Measurements from ENCODE around the gene GTSE1. TPM values are rescaled to one million over a fixed set of nuclear protein-coding genes. Genes with fewer than 3 reads are reported as not detected.
A peak's percentile ranks its signal among the peaks of the same experiment; 100 is the strongest.

GTSE1 gene
- total RNA-seq, 1 experiment from 2014 or later, result 64.6 TPM

DNA sequence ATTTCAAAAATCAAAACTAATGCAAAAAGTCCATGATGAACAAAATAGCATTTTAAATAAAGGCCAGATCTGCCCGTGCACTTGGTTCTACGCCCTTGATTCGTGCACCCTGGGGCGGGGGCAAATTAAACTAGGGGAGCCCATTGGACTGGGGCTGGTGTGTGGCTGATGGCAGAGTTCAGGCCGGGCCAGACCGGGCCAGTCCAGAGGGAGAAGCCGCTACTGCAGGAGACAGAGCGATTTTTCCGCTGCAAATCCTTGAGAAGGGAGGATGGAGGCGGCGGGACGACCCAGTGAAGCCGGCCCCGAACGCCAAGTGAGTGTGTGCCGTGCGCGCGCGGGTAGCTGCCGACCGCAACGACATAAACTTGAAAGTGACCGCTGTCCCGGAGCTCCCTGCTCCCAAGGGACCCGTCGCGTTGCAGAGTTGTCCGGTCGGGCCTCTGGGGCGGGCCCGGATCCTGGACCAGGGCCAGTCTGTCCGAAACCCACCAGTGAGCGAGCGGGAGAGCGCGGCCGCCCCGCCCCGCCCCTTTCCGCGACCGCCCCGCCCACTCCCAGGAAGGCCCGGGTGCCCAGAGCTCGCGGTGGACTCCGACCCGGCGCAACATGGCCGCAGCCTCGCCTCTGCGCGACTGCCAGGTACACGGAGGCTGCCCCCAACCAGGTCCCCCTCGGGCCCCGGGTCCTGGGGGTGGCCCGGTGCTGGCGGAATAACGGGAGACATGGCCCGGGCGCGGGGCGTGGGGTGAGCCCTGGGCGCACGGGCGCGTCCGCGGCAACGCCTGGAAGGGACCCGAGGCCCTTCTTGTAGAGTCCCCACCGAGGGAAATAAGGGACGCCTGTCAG is 29.0 kb upstream of the GTSE1 start, which contains the start of gene TTC38:
TTC38 (plus strand) TSS at position 578 of the 849 bp plus-strand sequence; CDS start at position 610, 32 bp downstream.
- Histone ChIP-seq H3K9me2 (ENCODE audit: insufficient read depth) (no peaks in the 10 kb centered on the region), H3K27me3 (ENCODE audit: insufficient read depth, low read depth) (no peaks in the 10 kb centered on the region), H3K36me3 (ENCODE audit: low read depth) (no peaks in the 10 kb centered on the region), H3K4me3 (peak within 1 kb of the TSS; percentile 85), H4K20me1 (ENCODE audit: insufficient read depth) (no peaks in the 10 kb centered on the region), H3K79me2 (ENCODE audit: low read depth) (peaks cover 4% of the 10 kb centered on the region; the same call in 1 of the 2 replicates), H3K27ac (no peak within 1 kb of the TSS), H2AFZ (peak within 1 kb of the TSS; percentile 92), H3K4me1 (replicated peaks; ENCODE audit: insufficient read depth) (peaks cover 16% of the 10 kb centered on the region; the same call in 1 of the 2 replicates), H3F3A (ENCODE audit: insufficient read depth, low read depth) (no peaks in the 10 kb centered on the region), H3K9me3 (ENCODE audit: insufficient read depth, low read depth) (peaks cover 3% of the 10 kb centered on the region; the same call in 1 of the 2 replicates), H3K4me2 (peak within 1 kb of the TSS; percentile 93)
- POLR2A ChIA-PET (ENCODE audit: unreplicated experiment), result interaction anchor here (0.6 to 0.8 kb wide), 3 partner anchors 17 to 197 kb away, joined by 3 to 9 read pairs (median 5); no protein-coding TSS in a partner anchor
- CTCF ChIA-PET, result no interaction called here
- intact Hi-C loops (cut with micrococcal nuclease; ENCODE audit: unreplicated experiment), result no loop called here
- TF ChIP-seq, protein P1, sequence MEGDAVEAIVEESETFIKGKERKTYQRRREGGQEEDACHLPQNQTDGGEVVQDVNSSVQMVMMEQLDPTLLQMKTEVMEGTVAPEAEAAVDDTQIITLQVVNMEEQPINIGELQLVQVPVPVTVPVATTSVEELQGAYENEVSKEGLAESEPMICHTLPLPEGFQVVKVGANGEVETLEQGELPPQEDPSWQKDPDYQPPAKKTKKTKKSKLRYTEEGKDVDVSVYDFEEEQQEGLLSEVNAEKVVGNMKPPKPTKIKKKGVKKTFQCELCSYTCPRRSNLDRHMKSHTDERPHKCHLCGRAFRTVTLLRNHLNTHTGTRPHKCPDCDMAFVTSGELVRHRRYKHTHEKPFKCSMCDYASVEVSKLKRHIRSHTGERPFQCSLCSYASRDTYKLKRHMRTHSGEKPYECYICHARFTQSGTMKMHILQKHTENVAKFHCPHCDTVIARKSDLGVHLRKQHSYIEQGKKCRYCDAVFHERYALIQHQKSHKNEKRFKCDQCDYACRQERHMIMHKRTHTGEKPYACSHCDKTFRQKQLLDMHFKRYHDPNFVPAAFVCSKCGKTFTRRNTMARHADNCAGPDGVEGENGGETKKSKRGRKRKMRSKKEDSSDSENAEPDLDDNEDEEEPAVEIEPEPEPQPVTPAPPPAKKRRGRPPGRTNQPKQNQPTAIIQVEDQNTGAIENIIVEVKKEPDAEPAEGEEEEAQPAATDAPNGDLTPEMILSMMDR (conservative IDR thresholded peaks at IDR 0.05), result no peak
- no peak for TF ChIP-seq EZH2 (IDR thresholded peaks at IDR 0.05; ENCODE audit: low read depth)
- peak; percentile 82 to 89 for DNase-seq
- BruUV-seq (replicated peaks), result no TSS peak

DNA sequence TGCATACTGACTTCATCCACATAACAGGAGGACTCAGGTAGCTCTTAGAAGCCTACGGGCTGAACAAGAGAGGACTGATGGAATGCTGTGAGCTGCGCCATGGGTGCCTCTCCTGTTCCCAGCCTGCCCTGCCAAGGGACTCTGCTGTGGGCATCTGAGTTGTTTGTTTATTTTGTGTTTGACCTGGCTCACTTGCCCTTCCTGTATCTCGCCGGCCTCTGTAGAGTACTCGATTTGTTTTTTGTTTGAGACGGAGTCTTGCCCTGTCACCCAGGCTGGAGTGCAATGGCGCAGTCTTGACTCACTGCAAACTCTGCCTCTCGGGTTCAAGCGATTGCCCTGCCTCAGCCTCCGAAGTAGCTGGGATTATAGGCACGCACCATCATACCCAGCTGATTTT is 27.1 kb upstream of the GTSE1 start:
- H2AFZ ChIP-seq, result no peak overlapping the region
- intact Hi-C loops (cut with micrococcal nuclease; ENCODE audit: unreplicated experiment), result no loop called here
- POLR2A ChIA-PET (ENCODE audit: unreplicated experiment), result interaction anchor here (0.6 kb wide), 1 partner anchor 27 kb away, joined by 3 read pairs; the partner anchor contains the start of gene GTSE1
- no peaks in the 10 kb centered on the region for H3K36me3 ChIP-seq (ENCODE audit: low read depth)
- no peak for DNase-seq
- H3K9me2 ChIP-seq (ENCODE audit: insufficient read depth), result no peaks in the 10 kb centered on the region
- H3K27ac ChIP-seq, result no peak overlapping the region
- BruUV-seq (replicated peaks), result no TSS peak
- no peak overlapping the region for H3K4me2 ChIP-seq
- peaks cover 16% of the 10 kb centered on the region; the same call in 1 of the 2 replicates for H3K4me1 ChIP-seq (replicated peaks; ENCODE audit: insufficient read depth)
- H3K79me2 ChIP-seq (ENCODE audit: low read depth), result peaks cover 4% of the 10 kb centered on the region; the same call in 1 of the 2 replicates
- TF ChIP-seq, protein P1 (conservative IDR thresholded peaks at IDR 0.05), result no peak
- no peak for TF ChIP-seq EZH2 (IDR thresholded peaks at IDR 0.05; ENCODE audit: low read depth)
- H3F3A ChIP-seq (ENCODE audit: insufficient read depth, low read depth), result no peaks in the 10 kb centered on the region
- no peaks in the 10 kb centered on the region for H4K20me1 ChIP-seq (ENCODE audit: insufficient read depth)
- H3K9me3 ChIP-seq (ENCODE audit: insufficient read depth, low read depth), result peaks cover 3% of the 10 kb centered on the region; the same call in 1 of the 2 replicates
- no peaks in the 10 kb centered on the region for H3K27me3 ChIP-seq (ENCODE audit: insufficient read depth, low read depth)
- no peak overlapping the region for H3K4me3 ChIP-seq
- CTCF ChIA-PET, result no interaction called here

DNA sequence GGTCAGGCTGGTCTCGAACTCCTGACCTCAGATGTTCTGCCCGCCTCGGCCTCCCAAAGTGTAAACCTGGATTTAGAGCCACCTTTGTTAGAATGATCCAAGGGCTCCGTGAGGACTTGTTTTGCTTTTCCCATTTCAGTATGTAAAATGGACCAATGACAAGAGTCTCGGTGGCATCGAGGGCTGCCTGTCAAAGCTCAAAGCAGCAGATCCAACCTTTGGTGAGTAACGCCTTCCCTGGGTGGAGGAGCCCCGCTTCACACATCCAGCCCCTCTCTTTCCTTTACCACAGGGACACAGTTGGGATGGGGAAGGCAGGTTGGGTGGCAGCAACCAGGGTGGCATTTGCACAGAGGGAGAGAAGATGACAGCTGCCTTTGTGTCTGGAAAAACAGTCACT is 24.5 kb upstream of the GTSE1 start:
- Histone ChIP-seq H2AFZ (no peak overlapping the region), H3K79me2 (ENCODE audit: low read depth) (peaks cover 4% of the 10 kb centered on the region; the same call in 1 of the 2 replicates), H4K20me1 (ENCODE audit: insufficient read depth) (no peaks in the 10 kb centered on the region), H3K9me2 (ENCODE audit: insufficient read depth) (no peaks in the 10 kb centered on the region), H3K4me3 (no peak overlapping the region), H3K27me3 (ENCODE audit: insufficient read depth, low read depth) (no peaks in the 10 kb centered on the region), H3K27ac (no peak overlapping the region), H3K9me3 (ENCODE audit: insufficient read depth, low read depth) (no peaks in the 10 kb centered on the region), H3F3A (ENCODE audit: insufficient read depth, low read depth) (no peaks in the 10 kb centered on the region), H3K4me2 (no peak overlapping the region), H3K36me3 (ENCODE audit: low read depth) (peaks cover 8% of the 10 kb centered on the region; the same call in 1 of the 2 replicates), H3K4me1 (replicated peaks; ENCODE audit: insufficient read depth) (peaks cover 9% of the 10 kb centered on the region; the same call in 1 of the 2 replicates)
- no peak for DNase-seq
- TF ChIP-seq EZH2 (IDR thresholded peaks at IDR 0.05; ENCODE audit: low read depth), result no peak
- TF ChIP-seq, protein P1 (conservative IDR thresholded peaks at IDR 0.05), result no peak
- intact Hi-C loops (cut with micrococcal nuclease; ENCODE audit: unreplicated experiment), result no loop called here
- CTCF ChIA-PET, result no interaction called here
- no TSS peak for BruUV-seq (replicated peaks)
- POLR2A ChIA-PET (ENCODE audit: unreplicated experiment), result no interaction called here
